HG03280 (cell line): ENCODE measurements around the gene TGFB1.

Experiments used
- ATAC-seq: cut with Tn5 transposase; IDR thresholded peaks from one replicate; pipeline ENCODE4 v1.9.1; 2021; ENCODE audit warnings: mild to moderate bottlenecking, moderate library complexity; ENCODE audit not compliant: unreplicated experiment

TGFB1 gene

DNA sequence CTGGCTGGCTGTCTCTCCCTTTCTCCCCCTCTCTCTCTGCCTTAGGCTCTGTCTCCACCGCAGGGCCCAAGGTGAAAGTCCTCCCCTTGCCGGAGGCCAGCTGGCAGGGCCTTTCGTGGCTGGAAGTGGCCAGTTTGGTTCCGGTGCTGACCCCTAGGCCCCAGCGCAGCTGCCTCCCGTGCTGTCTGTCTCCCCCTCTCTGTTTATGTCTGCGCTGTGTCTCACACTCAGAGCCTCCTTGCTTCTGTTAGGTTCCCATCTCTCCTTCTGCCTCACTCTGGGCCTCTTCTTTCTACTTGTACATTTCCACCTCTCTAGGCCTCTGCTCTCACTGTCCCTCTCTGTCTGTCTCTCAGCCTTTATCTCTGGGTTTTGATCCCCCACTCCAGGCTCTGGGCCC lies 30.7 kb downstream of the TGFB1 start:
- no peak for ATAC-seq

DNA sequence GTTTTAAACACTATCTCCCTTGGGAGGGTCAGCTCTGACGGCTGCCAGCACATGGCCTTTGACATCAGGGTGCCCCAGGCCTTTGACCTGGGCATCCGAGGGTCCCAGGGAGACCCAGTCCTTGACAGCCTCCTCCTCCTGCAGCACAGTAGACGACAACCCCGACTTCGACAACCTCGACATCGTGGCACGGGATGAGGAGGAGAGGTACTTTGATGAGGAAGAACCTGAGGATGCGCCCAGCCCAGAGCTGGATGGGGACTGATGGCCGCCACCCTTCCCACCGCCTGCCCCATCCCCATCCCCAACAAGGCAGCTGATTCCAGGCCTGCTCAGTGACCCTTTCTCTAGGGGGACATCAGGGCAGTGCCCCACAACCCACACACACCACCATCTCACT lies 31.3 kb downstream of the TGFB1 start:
- no peak for ATAC-seq

DNA sequence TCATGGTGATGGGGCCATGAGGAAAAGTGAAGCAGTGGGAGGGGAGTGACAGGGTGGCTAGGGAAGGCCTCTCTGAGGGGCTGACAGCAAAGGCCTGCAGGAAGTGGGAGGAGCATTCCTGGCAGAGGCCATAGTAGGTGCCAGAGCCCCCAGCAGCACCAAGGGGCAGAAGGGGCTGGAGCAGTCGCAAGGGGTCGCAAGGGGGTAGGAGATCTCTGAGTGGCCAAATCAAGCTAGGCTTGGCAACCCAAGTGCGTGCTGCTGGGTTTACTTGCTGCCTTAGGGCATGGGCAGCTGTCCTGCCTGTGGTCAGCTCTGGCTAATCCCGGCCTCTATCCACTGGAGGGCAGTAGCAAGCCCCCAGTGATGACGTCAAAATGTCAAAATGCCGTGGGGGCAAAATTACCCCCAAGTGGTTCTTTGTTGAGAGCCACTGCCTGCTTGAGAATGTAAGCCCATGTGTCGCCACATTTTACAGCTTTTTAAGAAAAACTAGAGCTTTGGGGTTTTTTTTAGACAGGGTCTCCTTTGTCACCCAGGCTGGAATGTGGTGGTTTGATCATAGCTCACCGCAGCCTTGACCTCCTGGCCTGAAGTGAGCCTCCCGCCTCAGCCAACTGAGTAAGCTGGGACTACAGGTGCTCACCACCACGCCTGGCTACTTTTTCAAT lies 32.0 kb downstream of the TGFB1 start:
- no peak for ATAC-seq

DNA sequence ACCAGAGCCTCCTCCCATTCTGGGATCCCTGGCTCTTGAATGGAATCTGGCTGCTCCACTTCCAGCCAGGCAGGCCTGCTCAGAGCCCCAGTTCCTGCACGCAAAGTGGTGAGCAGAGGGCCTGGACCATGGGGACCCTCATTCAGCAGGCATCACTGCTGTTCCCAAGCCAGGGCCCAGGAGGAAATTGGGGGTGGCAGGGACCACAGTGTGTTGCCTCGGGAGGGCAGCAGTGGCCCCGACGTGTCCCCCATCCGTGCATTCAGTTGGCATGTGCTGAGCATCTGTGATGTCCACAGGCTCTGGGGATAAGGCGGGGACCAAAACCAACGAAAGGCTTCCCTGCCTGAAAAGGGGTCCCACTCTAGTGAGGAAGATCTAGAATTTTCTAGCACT lies 32.5 kb downstream of the TGFB1 start:
- ATAC-seq: no peak

DNA sequence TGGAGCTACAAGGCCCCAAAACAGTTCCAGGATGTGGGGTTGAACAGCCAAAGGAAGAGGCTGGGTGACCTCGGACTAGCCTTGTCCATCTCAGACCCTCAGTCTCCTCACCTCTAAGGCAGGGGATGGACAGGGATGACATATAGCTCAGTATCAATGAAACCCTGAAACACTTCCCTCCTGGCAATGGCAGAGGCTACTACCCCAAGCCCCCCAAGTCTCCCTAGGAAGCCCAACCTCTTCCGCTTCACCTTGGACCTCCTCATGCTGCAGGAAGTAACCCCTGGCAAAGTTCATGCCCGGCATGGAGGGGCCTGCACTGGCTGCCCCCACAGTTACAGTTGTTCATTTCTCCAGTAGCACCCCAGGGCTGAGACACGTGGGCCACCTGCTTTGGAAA lies 33.2 kb downstream of the TGFB1 start:
- ATAC-seq: no peak

- no peak for ATAC-seq
Measured at GRCh38 chr19:41320185-41320518, 33.6 kb downstream of the TGFB1 start.

DNA sequence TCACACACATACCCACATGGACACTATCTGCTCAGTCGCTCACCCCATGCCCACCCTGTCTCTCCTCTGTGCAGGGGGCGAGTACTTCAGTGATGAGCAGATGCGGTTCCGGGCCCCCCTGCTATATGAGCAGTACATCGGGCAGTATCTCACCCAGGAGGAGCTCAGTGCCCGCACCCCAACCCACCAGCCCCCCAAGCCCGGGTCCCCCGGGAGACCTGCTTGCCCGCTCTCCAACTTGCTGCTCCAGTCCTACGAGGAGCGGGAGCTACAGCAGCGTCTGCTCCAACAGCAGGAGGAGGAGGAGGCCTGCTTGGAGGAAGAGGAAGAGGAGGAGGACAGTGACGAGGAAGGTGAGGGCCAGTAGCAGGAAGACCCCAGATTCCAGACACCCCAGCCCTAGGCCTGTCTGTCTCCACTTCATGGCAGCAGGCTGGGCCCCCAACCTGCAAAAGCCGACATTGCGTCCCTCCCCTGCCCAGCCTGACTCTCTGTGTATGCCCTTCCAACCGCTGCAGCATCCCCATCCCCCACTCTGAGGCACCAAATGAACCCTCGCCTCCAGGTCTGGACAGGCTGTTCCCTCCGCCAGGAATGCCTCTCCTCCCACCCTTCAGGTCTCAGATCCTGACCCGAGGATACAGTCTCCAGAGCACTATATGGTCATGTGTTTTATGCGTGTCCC lies 34.1 kb downstream of the TGFB1 start:
- no peak for ATAC-seq

DNA sequence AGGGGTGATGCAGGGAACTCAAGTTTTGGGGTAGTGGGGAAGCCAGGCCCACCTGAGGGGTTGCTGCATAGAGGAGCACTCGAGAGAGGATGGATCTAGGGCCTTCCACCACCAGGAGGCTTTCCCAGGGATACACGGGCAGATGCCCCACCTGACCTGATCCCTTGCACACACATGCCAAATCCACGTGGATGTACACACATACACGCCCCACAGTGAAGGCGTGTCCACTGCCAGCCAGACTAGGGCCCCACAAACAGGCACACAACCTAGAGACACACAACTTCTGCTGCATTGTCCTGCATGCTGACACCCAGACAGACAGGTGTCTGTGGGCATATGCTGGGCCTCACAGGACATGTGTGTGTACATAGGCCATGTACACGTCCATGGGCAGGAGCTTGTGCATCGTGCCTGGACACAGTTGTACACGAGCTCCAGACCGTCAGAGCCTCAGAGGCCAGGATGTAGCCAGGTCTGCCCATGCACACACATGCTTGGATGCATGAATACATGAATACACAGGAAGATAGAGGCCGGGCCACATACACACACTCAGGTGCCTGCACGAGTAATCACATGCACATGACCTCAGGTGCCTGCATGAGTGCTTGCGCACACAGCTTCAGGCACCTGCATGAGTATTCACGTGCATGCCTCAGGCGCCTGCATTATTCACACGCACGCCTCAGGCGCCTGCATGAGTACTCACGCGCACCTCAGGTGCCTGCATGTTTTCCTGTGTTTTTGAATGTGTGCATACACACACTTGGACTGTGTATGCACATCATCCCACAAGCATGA lies 34.8 kb downstream of the TGFB1 start:
- ATAC-seq: no peak

DNA sequence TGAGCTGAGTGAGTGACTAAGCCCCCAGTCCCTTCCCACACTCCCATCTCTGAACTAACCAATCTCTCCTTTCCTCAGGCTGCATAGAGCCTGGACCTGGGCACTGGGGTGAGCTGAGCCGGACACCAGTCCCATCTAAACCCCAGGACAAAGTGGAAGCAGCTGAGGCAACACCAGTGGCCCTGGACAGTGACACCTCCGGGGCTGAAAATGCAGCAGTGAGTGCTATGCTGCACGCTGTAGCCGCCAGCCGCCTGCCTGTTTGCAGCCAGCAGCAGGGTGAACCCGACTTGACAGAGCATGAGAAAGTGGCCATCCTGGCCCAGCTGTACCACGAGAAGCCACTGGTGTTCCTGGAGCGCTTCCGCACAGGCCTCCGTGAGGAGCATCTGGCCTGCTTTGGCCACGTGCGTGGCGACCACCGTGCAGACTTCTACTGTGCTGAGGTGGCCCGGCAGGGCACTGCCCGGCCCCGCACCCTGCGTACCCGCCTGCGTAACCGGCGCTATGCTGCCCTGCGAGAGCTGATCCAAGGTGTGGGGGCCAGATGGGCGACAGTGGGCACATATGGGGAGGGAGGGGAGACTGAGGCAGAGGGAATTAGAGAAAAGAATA lies 37.3 kb downstream of the TGFB1 start:
- ATAC-seq: no peak

DNA sequence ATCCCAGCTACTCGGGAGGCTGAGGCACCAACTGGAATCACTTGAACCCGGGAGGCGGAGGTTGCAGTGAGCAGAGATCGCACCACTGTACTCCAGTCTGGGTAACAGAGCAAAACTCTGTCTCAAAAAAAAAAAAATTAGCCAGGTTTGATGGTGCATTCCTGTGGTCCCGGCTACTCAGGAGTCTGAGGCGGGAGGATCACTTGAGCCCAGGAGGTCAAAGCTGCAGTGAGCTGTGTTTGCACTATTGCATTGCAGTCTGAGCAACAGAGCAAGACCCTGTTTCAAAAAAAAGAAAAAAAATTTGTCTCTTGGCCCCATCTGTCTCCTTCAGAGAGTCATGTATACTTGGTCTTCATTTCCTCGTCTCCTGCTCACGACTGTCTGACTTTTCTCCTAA lies 42.1 kb downstream of the TGFB1 start:
- no peak for ATAC-seq

DNA sequence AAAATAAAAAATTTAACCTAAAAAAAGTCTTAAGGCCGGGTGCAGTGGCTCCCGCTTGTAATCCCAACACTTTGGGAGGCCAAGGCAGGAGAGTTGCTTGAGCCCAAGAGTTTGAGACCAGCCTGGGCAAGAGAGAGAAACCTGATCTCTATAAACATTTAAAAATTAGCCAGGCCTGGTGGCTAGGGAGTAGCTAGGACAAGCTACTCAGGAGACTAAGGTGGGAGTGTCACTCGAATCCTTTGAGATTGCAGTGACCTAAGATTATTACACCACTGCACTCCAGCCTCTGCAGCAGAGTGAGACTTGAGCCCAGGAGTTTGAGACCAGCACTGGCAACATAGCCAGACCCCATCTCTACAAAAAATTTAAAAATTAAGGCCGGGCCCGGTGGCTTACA lies 42.6 kb downstream of the TGFB1 start:
- no peak for ATAC-seq

- ATAC-seq: peak; percentile 77
Measured at GRCh38 chr19:41310033-41310831, 43.5 kb downstream of the TGFB1 start, which contains the start of gene CCDC97. TSS of gene CCDC97 (plus strand) at chr19:41310172. CDS start at chr19:41310311, 139 bp downstream.

DNA sequence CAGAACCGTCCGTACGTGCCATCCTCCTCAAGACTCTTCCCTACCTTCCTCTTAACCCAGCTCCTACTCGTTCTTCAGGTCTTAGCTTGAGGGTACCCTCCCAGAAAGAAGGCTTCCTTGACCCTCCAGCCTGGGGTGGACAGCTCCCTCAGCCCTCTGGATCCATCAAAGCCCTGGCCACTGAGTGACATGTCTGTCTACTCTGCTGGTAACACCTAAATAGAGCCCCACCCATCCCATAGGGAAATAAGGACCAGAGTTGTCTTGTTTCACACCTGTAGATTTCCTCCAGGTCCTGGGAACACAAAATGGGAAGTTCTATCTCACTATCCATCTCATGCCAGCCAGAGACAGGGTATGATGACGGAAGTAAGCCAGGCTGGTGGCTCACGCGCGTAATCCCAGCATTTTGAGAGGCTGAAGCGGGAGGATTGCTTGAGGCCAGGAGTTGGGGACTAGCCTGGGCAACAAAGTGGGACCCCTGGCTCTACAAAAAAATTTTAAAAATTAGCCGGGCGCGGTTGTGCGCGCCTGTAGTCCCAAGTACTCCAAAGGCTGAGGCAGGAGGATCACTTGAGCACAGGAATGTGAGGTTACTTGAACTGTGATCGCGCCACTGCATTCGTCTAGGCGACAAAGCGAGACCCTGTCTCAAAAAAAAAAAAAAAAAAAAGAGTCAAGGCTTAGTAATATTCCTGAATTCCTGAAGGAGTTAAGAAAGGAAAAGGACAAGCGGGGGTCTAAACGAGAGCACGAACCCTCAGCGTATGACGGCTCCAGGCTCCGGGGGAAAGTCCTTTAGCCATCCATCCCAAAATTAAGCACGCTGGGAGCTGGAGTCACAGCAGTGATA lies 44.3 kb downstream of the TGFB1 start:
- ATAC-seq: no peak

- no peak for ATAC-seq
Measured at GRCh38 chr19:41308450-41309179, 45.1 kb downstream of the TGFB1 start.

DNA sequence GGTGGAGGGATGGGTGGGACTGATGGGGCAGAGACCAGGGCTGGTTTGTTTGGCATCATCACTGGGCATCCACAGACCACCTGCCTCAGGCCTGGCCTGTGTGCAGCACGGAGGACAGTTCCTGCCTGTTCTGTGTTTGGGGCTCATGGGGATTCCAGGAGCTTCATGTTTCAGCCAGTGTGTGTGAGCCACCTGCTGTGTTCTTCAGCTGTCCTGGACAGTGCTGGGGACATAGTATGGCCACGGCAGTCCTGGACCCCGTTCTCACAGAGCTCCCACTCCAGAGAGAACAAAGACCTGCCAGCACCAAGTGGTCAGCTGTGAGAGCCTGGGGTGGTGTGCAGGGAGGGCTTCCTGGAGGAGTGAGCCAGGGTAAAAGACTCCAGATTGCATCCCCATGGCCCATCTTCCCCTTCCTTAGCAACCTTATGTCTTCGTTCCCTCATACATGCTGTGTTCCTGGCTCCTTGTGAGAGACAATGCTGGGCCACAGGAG lies 45.7 kb downstream of the TGFB1 start:
- no peak for ATAC-seq

DNA sequence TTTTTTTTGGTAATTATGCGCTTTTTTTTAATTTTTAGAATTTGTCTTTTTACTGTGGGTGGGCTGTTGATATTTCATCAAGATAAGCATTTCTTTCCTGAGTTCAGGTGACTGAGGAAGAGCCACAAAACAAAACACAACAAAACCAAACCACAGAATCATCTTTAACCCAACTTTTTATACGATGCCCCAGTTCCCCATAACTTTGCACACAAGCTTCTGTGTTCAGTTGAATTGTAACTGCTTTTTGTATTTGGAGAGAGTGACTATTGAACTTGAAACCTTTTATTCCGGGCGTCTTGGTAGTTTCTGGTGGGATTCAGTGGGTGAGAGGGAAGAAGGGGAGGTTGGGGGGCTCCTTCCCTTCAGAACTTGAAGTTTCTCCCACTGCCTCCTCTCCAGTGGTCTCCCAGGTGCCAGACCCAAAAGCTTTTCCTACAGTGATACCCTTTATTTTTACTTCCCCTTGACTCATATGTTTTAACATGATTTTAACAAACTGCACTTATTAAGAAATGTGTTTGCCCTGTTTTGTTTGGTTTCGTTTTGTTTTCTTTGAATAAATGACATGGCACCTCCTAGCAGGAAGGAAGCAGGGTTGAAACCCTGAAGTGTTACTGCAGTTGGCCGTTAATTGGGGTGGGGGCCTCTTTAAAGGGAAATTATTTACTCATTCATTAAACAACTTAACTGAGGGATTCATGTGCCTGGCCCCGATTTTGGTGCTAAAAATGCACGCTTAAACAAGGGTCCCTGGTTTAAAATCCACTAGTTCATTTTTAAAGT lies 46.4 kb downstream of the TGFB1 start:
- no peak for ATAC-seq

- ATAC-seq: no peak
Measured at GRCh38 chr19:41305927-41306793, 47.6 kb downstream of the TGFB1 start.
